Glutamatergic neuron (in vitro differentiated cells): Measurements from ENCODE around the gene RWDD1. TPM values are rescaled to one million over a fixed set of nuclear protein-coding genes. Genes with fewer than 3 reads are reported as not detected.

Experiments
- DNase-seq: peaks from one replicate; pipeline ENCODE4 v3.0.0; 2022
- H3K27ac Mint-ChIP-seq: one replicate; pipeline ENCODE4 v1.8.0; 2020; ENCODE audit warnings: mild to moderate bottlenecking, mixed read lengths, inconsistent platforms; ENCODE audit not compliant: unreplicated experiment
- H3K27me3 Mint-ChIP-seq: one replicate; pipeline ENCODE4 v1.8.0; 2020; ENCODE audit warnings: mild to moderate bottlenecking, moderate library complexity, mixed read lengths, inconsistent platforms; ENCODE audit not compliant: unreplicated experiment
- H3K36me3 Mint-ChIP-seq: one replicate; pipeline ENCODE4 v1.8.0; 2020; ENCODE audit warnings: mild to moderate bottlenecking, mixed read lengths, inconsistent platforms; ENCODE audit not compliant: unreplicated experiment
- H3K4me1 Mint-ChIP-seq: one replicate; pipeline ENCODE4 v1.8.0; 2020; ENCODE audit warnings: mild to moderate bottlenecking, low read depth, mixed read lengths, inconsistent platforms; ENCODE audit not compliant: unreplicated experiment
- H3K4me3 Mint-ChIP-seq: one replicate; pipeline ENCODE4 v1.8.0; 2020; ENCODE audit warnings: mild to moderate bottlenecking, mixed read lengths, inconsistent platforms; ENCODE audit not compliant: unreplicated experiment
- H3K9me3 Mint-ChIP-seq: one replicate; pipeline ENCODE4 v1.8.0; 2020; ENCODE audit warnings: mild to moderate bottlenecking, moderate library complexity, mixed read lengths, inconsistent platforms; ENCODE audit not compliant: unreplicated experiment
- total RNA-seq: library from RNA; stranded (reverse); fragmentation: NEBNext Ultra II Directional; extraction: Animal tissue kit (Norgen Biotek cat#: 25700); gene quantifications from one replicate; pipeline ENCODE4 v1.2.1, GENCODE V29; 2021; ENCODE audit not compliant: unreplicated experiment
- TF ChIP-seq, protein P1 (sequence below): fragments of 200-600 bp; sonication (generic); IDR thresholded peaks from one replicate; pipeline ENCODE4 v1.5.0; 2021; ENCODE audit not compliant: partially characterized antibody, unreplicated experiment

Gene RWDD1
- total RNA-seq, 1 donor from 2014 or later, result 47.4 TPM

DNA sequence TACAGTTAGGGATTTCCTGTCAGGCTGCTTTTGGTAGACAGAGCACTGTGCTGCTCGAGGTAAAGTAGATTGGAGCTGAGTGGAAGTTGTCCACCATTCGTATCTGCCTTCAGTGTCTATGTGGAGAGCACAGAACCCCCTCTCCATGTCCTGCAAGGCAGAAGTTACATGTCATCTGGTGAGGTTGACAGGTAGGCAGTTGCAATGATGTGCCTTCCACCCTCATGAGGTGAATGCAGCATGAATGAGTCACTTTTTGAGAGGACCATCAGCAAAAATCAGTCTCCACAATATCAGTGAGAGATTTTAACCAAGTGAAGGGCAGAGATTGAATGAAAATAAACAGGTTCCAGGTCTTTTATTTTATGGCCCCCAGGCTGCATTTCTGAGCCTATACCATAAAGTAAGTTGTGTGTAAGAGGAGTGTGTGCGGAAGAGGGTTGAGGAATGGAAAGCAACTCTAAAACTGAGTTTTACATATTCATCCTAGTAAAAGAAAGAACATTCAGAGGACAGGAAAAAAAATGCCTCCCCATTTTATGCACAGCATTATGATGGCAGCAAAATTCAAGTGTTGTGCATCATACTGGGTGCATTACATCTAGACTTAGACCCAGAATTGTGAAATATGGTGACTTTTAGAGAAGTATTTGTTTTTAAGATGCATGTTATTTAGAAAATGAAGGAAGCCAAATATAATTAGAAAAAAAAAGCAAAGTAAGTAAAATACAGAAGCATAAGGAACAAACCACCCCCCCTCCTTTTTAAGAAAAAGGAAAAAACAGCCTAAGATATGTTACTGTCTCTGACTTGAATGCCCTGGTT lies 41.6 kb upstream of the RWDD1 start:
- Mint-ChIP-seq H3K27ac (no peak overlapping the region), H3K36me3 (no peaks in the 10 kb centered on the region), H3K4me1 (no peaks in the 10 kb centered on the region), H3K9me3 (no peaks in the 10 kb centered on the region), H3K27me3 (no peaks in the 10 kb centered on the region), H3K4me3 (no peak overlapping the region)
- TF ChIP-seq, protein P1, sequence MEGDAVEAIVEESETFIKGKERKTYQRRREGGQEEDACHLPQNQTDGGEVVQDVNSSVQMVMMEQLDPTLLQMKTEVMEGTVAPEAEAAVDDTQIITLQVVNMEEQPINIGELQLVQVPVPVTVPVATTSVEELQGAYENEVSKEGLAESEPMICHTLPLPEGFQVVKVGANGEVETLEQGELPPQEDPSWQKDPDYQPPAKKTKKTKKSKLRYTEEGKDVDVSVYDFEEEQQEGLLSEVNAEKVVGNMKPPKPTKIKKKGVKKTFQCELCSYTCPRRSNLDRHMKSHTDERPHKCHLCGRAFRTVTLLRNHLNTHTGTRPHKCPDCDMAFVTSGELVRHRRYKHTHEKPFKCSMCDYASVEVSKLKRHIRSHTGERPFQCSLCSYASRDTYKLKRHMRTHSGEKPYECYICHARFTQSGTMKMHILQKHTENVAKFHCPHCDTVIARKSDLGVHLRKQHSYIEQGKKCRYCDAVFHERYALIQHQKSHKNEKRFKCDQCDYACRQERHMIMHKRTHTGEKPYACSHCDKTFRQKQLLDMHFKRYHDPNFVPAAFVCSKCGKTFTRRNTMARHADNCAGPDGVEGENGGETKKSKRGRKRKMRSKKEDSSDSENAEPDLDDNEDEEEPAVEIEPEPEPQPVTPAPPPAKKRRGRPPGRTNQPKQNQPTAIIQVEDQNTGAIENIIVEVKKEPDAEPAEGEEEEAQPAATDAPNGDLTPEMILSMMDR, result no peak
- no peak for DNase-seq

DNA sequence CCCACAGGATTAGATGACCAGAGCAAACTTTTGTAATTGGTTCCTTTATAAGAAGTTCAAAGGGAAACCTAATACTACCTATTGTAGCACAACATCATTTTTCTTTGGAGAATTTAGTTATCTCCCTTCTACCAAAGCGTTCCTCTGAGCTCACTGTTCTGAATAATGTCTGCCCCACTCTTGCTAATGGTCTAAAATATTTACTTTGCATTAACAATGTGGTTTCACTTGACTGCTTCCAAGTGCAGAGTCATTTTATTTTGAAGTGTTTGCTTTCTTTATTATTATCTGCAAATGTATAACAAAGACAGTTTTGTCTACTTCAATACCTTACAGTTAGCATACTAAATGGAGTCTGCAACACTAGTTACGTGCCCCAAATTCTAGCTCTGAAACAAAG lies 40.9 kb upstream of the RWDD1 start:
- Mint-ChIP-seq H3K36me3 (no peaks in the 10 kb centered on the region), H3K4me3 (no peak overlapping the region), H3K27me3 (no peaks in the 10 kb centered on the region), H3K9me3 (no peaks in the 10 kb centered on the region), H3K27ac (no peak overlapping the region), H3K4me1 (no peaks in the 10 kb centered on the region)
- DNase-seq, result no peak
- TF ChIP-seq, protein P1, result no peak

DNA sequence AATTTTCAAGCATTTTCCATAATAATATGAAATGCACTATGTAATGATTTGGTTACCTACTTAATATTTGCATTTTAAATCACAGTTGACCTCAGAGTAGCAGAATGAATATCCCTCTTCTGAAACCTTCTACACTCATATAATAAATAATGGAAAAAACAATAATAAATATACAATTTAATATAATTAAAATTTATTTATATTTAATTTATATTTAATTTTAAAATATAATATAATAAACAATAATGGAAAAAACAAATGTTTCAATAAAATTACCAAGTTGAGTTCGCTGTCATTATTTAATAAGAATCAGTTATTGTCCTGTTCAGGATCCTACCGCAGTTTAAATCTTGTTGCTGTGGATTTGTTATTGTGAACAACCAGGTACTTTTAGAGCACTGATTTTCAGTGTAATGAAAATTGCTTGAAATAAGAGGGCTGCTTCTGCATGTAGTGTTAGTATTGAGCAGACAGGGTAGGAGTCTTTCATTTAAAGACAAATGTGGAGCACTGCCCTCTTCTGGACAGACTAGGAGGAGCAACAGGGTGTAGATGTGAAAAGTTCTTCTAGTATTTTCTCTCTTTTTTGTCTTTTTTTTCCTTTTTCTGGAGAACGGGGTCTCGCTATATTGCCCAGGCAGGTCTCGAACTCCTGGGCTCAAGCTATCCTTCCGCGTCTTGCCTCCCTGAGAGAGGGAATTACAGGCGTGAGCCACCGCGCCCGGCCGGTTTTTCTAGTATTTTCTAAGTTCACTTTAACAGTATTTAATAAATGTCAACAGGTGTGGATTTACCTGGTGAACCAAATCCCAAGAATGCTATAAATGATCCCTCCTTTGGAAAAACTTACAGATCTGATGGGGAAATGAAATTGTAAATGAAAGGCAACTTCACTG lies 39.4 kb upstream of the RWDD1 start:
- H3K4me1 Mint-ChIP-seq, result no peaks in the 10 kb centered on the region
- no peaks in the 10 kb centered on the region for H3K27me3 Mint-ChIP-seq
- TF ChIP-seq, protein P1, result peak; percentile 78
- no peak overlapping the region for H3K4me3 Mint-ChIP-seq
- H3K9me3 Mint-ChIP-seq, result no peaks in the 10 kb centered on the region
- H3K36me3 Mint-ChIP-seq, result no peaks in the 10 kb centered on the region
- H3K27ac Mint-ChIP-seq, result no peak overlapping the region
- DNase-seq, result peak; percentile 69

DNA sequence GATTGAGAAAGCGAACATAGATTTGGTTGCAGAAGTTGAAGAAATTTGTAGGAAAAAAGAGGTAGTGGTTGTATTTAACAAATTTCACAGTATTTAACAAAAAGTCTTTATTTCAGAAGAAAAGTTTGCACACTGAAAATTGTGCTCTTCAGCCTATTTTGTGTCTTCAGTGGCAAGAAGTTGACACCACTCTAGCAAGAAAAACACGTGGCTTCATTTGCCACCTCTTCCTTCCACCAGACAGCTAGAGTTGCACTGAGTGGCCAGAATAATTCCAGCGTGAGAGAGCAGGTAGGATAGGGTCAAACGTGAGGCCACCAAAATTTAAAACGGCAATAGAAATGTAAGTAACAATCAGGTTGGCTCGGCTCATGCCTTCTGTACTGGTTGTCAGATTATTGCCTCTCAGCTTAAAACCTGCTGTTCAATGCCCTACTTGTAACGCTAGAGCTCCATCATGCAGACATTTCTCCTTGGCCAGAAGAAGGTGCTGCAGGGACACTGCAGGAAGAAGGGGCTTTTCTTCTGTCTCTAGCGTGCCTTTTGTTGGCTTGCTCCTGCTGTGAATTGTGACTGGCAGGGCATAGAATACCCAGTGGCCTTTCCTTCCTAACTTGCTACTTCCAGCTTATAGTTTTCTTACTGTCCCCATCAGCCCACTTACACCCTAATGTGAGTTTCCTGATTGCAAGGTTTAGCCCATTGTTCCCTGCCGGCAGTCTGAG lies 37.9 kb upstream of the RWDD1 start:
- H3K4me1 Mint-ChIP-seq, result no peaks in the 10 kb centered on the region
- TF ChIP-seq, protein P1, result no peak
- H3K9me3 Mint-ChIP-seq, result no peaks in the 10 kb centered on the region
- no peaks in the 10 kb centered on the region for H3K36me3 Mint-ChIP-seq
- H3K4me3 Mint-ChIP-seq, result no peak overlapping the region
- H3K27me3 Mint-ChIP-seq, result no peaks in the 10 kb centered on the region
- no peak for DNase-seq
- no peak overlapping the region for H3K27ac Mint-ChIP-seq
